Measurements from ENCODE around the gene RBM42. TPM values are rescaled to one million over a fixed set of nuclear protein-coding genes. Genes with fewer than 3 reads are reported as not detected.
"Not testable (repeated sequence)": the region's sequence is repeated elsewhere in the genome, so short reads cannot be mapped to it uniquely, and the experiment has no call there.

RBM42 gene, protein sequence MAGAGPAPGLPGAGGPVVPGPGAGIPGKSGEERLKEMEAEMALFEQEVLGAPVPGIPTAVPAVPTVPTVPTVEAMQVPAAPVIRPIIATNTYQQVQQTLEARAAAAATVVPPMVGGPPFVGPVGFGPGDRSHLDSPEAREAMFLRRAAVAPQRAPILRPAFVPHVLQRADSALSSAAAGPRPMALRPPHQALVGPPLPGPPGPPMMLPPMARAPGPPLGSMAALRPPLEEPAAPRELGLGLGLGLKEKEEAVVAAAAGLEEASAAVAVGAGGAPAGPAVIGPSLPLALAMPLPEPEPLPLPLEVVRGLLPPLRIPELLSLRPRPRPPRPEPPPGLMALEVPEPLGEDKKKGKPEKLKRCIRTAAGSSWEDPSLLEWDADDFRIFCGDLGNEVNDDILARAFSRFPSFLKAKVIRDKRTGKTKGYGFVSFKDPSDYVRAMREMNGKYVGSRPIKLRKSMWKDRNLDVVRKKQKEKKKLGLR
- 114 TPM for polyA plus RNA-seq (2012; ENCODE audit: insufficient read depth, insufficient read length)

DNA sequence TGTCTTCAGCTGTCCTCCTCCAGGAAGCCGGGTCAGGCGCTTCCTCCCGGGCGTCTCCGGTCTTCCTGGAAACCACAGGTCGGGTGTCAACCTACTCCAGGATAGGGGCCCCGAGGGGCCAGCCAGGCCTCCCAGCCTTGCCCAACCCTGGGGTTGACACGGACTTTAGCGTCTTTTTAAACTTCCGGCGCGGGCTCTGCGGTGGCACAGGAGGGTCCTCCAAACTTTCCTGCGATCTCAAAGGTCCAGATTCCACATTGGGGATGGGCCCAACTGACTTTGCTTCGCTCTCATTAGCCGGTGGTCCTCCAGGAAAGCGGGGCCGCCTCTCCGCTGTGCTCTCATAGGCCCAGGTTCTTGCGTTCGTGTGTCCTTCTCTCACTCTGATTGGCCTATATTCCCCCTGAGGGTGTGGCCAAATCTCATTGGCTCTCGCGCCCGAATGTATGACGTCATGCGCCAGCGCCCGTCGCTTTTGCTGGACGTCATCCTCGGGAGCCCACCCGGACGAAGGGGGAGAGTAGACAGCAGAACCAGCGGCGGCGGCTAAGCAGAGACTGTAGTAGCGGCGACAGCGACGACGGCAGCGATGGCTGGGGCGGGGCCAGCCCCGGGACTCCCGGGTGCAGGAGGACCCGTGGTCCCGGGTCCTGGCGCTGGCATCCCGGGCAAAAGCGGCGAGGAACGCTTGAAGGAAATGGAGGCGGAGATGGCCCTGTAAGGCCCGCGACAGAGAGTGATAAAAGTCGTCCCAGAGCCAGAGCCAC, at the start of gene RBM42:
TSS of gene RBM42 (plus strand) at position 472 of the 767 bp plus-strand sequence. CDS start at position 590, 118 bp downstream.
- H3K4me3 ChIP-seq (ENCODE audit: low read length), result peak within 1 kb of the TSS; percentile 97
- DNase-seq (ENCODE audit: low read depth, low spot score), result peak; percentile 99

DNA sequence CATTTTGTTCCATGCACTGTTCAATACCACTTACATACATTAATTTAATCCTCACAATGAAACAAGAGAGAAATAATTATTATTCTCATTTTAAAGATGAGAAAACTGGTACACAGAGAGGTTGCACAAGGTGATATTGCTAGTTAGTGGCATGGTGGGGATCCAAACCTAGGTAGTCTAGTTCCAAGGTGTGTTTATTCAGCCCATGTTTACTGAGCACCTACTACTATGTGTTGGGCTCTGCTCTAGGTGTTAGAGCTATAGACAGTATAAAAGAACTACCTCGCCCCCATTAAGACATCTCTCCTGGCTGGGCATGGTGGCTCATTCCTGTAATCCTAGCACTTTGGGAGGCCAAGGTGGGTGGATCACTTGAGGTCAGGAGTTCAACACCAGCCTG, 46.1 kb upstream of the RBM42 start:
- no peak for DNase-seq (ENCODE audit: low read depth, low spot score)
- no peak overlapping the region for H3K4me3 ChIP-seq (ENCODE audit: low read length)

DNA sequence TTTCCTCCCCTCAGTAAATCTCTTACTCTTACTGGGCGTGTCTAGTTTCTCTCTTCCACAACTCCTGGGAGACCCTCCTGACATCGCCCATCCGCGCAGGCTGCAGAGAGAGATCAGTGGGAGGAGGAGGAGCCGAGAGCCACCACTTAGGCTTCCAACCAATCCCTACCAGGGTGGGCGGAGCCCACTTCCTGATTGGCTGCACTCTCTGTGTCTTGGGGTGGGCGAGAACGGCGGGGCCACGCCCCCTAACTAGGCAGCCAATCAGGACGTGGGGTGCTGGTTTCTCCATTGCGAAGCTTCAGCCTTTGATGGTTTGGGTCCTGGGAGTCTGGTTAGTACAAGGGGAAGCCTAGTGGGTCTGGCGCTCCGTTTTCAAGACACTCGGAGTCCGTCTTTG, 43.0 kb upstream of the RBM42 start, which contains the start of gene PMIS2:
TSS of gene PMIS2 (plus strand) at position 326 of the 400 bp plus-strand sequence. CDS start 87 bp downstream, outside the sequence.
- no peak within 1 kb of the TSS for H3K4me3 ChIP-seq (ENCODE audit: low read length)
- peak; percentile 22 for DNase-seq (ENCODE audit: low read depth, low spot score)

GRCh38 chr19:35587321-35587720, 41.5 kb upstream of the RBM42 start:
- no peak for DNase-seq (ENCODE audit: low read depth, low spot score)
- H3K4me3 ChIP-seq (ENCODE audit: low read length), result no peak overlapping the region

DNA sequence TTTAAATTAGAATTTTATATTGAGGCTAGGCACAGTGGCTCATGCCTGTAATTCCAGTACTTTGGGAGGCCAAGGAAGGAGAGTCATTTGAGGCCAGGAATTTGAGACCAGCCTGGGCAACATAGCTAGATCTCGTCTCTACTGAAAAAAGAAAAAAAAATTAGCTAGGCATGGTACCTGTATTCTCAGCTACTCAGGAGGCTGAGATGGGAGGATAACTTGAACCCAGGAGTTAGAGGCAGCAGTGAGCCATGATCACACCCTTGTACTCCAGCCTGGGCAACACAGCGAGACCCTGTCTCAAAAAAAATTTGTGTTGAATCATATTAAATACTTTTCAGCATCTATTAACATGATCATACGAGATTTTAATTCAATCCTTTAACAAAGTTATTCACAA, 38.0 kb upstream of the RBM42 start:
- DNase-seq (ENCODE audit: low read depth, low spot score), result no peak
- H3K4me3 ChIP-seq (ENCODE audit: low read length), result no peak overlapping the region

DNA sequence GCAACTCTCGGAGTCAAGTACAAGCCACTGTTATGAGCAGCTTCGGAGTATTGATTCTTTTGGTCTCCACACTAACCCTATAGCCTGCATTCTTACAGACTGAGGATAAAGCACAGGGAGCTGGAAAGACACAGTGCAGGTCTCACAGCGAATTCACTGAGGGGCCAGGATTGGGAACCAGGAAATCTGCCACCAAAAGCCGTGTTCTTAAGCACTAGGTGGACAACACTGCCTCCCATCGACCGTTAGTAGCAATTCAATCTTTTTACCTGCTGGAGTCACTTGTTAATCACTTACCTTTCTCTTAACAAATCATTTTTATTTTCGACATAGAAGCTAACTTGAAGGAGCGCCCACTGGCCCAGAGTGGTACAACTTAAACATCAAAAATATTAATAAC, 36.6 kb upstream of the RBM42 start:
- peak; percentile 52 for DNase-seq (ENCODE audit: low read depth, low spot score)
- H3K4me3 ChIP-seq (ENCODE audit: low read length), result no peak overlapping the region

- H3K4me3 ChIP-seq (ENCODE audit: low read length); DNase-seq (ENCODE audit: low read depth, low spot score): not testable (repeated sequence)
These were observed 33.8 kb upstream of the RBM42 start for GRCh38 chr19:35595026-35595425.

DNA sequence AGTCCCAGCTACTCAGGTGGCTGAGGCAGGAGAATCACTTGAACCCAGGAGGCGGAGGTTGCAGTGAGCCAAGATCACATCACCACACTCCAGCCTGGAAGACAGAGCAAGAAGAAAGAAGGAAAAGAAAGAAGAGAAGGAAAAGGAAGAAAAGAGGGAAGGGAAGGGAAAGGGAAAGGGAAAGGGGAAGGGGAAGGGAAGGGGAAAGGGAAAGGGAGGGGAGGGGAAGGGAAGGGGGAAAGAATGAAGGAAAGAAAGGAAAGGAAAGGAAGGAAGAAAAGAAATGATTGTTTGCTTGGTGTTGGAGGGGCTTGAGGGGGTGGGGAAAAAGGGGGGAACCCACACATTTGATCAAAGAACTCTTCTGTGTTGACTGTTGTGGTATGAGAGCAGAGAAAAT, 32.9 kb upstream of the RBM42 start:
- no peak for DNase-seq (ENCODE audit: low read depth, low spot score)
- H3K4me3 ChIP-seq (ENCODE audit: low read length), result no peak overlapping the region

DNA sequence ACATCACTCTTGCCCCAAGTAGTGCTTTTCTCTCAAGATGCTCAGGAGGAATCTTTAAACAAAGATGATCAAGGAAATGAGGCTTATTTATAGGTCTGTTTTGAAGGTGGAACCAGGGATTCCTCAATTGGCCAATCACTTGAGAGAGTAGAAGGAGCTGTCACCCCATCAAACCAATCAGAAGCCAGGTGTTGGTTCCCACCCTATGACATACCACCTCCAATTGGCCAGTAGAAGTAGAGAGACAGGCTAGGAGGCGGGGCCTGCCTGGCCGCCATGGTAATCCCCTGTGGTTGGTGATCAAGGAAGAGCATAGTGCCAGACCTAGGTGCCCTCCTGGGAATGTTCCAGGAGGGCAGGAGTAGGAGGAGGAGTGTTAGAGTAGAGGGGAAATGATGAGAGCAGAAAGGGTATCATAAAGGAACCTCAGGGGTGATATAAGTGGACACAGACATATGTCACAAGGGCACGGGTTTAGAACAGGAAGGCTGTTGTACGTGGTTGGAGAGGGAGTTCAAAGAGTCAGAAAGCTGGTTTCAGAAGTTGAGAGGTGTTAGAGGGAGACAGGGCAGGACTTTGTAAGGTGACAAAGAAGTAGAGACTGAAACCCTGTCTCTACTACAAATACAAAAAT, 32.4 kb upstream of the RBM42 start:
- DNase-seq (ENCODE audit: low read depth, low spot score), result peak; percentile 71

DNA sequence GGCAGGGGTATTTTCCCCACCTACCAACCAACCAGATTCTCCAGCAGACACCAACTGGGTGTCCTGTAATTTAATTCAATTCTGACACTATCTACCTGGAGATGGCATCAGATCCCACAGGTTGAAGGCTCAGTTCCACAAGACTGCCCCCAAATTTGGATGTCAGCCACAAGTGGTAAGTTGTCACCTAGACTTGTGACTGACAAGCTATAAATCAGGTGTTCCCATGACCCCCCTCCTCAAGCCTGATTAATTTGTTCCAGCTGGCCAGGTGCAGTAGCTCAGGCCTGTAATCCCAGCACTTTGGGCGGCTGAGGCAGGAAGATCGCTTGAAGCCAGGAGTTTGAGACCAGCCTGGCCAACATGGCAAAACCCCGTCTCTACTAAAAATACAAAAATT, 26.9 kb upstream of the RBM42 start:
- no peak for DNase-seq (ENCODE audit: low read depth, low spot score)
- H3K4me3 ChIP-seq (ENCODE audit: low read length), result no peak overlapping the region

More for the DNA sequence above, 32.4 kb upstream of the RBM42 start:
- no peak overlapping the region for H3K4me3 ChIP-seq (ENCODE audit: low read length)

GRCh38 chr19:35604436-35604835, 24.4 kb upstream of the RBM42 start:
- DNase-seq (ENCODE audit: low read depth, low spot score); H3K4me3 ChIP-seq (ENCODE audit: low read length): not testable (repeated sequence)

DNA sequence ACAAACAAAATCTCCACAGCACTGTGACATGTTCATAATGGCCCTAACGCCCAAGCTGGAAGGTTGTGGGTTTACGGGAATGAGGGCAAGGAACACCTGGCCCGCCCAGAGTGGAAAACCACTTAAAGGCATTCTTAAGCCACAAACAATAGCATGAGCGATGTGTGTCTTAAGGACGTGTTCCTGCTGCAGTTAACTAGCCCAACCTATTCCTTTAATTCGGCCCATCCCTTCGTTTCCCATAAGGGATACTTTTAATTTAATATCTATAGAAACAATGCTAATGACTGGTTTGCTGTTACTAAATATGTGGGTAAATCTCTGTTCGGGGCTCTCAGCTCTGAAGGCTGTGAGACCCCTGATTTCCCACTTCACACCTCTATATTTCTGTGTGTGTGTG, 21.7 kb upstream of the RBM42 start:
- H3K4me3 ChIP-seq (ENCODE audit: low read length), result not testable (repeated sequence)

DNA sequence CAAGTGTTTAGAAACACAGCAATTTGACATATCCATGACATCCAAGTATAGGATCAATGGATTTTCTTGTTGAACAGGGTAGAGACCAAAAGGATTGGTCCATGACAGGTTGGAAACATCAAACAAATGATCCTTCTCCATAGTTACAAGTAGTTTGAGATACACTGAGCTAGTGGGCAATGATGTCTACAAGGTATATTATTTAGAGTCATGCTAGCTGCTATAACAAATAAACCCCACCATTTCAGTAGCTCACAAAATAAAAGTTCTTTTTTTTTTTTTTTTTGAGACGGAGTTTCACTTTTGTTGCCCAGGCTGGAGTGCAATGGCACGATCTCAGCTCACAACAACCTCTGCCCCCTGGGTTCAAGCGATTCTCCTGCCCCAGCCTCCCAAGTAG, 21.2 kb upstream of the RBM42 start:
- no peak overlapping the region for H3K4me3 ChIP-seq (ENCODE audit: low read length)
- no peak for DNase-seq (ENCODE audit: low read depth, low spot score)

More for the DNA sequence above, 21.7 kb upstream of the RBM42 start:
- DNase-seq (ENCODE audit: low read depth, low spot score), result not testable (repeated sequence)

DNA sequence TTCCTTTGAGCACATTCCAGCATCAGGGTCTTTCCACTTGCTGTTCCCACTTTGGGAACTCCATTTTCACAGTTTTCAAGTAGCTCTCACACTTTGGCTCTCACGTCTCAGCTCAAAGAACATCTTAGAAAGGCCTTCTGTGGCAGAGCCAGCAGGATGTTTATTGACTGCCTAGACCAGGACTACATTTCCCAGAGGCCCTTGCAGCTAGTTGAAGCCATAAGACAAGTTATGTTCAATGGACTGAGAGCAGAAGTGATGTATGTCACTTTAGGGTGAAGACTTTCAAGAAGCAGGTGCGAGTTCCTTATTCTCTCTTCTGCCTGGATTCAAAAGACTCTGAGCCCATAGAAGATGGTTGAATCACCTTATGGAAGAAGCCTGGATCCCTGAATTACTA, 20.6 kb upstream of the RBM42 start:
- DNase-seq (ENCODE audit: low read depth, low spot score), result no peak
- no peak overlapping the region for H3K4me3 ChIP-seq (ENCODE audit: low read length)

DNA sequence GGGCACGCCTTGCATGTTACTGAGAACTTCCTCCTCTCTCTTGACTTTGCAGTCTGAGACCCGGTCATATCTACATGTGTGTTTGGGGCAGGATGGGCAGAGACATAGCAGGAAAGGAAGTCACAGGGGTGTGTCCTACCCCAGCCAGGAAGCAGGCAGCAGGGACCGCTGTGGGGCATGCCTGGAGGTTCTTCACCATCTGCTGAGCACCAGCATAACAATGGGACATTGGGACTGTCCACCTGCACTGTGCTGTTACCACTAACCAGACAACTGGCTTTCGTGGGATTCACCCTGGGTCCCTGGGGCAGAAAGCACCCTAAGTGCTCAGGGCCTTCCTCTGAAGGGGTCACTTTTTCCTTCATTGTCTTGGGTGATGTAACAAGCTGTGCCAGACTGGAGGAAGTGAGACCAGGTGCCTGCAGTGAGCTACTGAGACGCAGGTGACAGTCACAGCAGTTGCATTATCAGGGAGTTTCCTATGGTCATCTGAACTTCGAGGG, 18.9 kb upstream of the RBM42 start:
- DNase-seq (ENCODE audit: low read depth, low spot score), result no peak
- no peak overlapping the region for H3K4me3 ChIP-seq (ENCODE audit: low read length)

DNA sequence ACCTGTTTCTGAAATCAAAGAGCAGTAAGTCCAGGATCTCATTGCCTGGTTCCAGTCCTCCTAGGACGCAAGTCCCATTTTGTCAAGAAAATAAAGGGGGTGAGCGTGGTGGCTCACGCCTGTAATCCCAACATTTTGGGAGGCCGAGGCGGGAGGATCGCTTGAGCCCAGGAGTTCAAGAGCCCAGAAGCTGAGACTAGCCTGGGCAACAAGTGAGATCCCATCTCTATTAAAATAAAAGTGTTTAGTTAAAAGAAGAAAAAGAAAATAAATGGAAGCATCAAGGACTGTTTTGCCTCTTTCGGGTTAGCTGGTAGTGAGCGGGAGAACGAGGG, 16.6 kb upstream of the RBM42 start:
- H3K4me3 ChIP-seq (ENCODE audit: low read length), result peak overlapping the region; percentile 78

DNA sequence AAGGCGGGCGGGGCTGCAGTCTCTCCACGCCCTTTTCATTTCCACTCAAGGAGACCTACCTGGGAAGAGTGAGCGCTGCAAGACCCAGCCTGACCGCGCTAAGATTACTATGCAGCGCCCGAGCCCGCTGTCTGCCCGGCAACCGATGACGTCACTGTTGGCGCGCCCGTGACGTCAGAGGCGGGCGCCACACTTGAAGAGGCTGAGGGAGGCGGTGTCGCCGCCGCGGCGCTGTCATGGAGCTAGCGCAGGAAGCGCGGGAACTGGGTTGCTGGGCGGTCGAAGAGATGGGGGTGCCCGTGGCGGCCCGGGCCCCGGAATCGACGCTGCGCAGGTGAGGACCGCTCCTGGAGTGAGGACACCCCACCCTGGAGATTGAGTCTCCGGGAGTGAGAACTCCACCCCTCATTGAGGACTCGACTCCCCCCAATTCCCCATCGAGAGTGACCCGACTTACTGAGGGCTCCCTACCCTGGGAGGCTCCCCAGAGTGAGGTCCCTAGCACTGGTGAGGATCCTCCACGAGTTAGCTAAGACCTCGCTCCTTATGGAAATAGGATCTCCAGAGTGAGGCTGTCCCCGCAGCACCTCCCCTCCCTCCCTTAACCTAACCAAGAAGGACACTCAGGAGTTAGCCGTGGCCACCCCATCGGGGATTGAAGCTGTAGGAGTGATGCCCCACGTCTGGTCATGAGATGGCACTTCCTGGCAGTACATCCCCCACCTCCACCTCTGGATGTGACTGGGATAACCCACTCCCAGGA, 16.1 kb upstream of the RBM42 start, which contains the start of gene HAUS5:
TSS of gene HAUS5 (plus strand) at position 177 of the 763 bp plus-strand sequence. CDS start at position 237, 60 bp downstream.
- H3K4me3 ChIP-seq (ENCODE audit: low read length), result peak within 1 kb of the TSS; percentile 78
- DNase-seq (ENCODE audit: low read depth, low spot score), result peak; percentile 91

More for the DNA sequence above, 16.6 kb upstream of the RBM42 start:
- no peak for DNase-seq (ENCODE audit: low read depth, low spot score)

DNA sequence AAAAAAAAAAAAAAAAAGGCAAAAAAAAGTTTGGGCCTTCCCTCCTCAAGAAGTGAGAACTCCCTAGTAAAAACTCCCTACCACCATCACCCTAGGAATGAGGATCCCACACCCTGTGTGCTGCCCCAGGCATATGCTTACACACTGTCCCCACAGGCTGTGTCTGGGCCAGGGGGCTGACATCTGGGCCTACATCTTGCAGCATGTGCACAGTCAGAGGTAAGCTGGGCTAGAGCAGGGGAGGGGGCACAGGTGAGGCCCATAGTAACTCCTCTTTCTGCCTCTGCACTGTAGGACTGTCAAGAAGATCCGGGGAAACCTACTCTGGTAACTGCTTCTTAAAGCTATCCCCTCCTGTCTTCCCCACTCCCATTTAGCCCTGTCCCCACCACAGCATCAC, 15.3 kb upstream of the RBM42 start:
- no peak for DNase-seq (ENCODE audit: low read depth, low spot score)
- peak overlapping the region; percentile 78 for H3K4me3 ChIP-seq (ENCODE audit: low read length)

- H3K4me3 ChIP-seq (ENCODE audit: low read length), result no peak overlapping the region
- no peak for DNase-seq (ENCODE audit: low read depth, low spot score)
These were observed 13.8 kb upstream of the RBM42 start for GRCh38 chr19:35615036-35615435.

Data from Jurkat, Clone E6-1 (cell line).